Left colon (tissue), 2 donors: ENCODE results near the gene RAD51AP2. TPM values are rescaled to one million over a fixed set of nuclear protein-coding genes. Genes with fewer than 3 reads are reported as not detected.

Experiments used
- ATAC-seq: fragments of 200-7000 bp; cut with Tn5 transposase; one replicate; pipeline ENCODE4 v1.9.1; 2020; ENCODE audit warnings: mild to moderate bottlenecking, moderate library complexity
- DNase-seq, 2 donors: peaks; one replicate each; pipeline ENCODE4 v3.0.0-alpha.2; 2020
- intact Hi-C, 2 donors: fragments of 100-400 bp; cut with DNase I in 1 of 2; cut with micrococcal nuclease in 1 of 2; formaldehyde crosslinking; loops; one replicate each; pipeline versions ENCODE4 v1.11.2 to v1.14.0; 2022; cut with DNase I, micrococcal nuclease
- total RNA-seq, 2 donors: library from RNA; stranded (reverse); fragmentation: NEBNext Ultra II Directional; extraction: Animal tissue kit (Norgen Biotek cat#: 25700); gene quantifications; one replicate each; pipeline ENCODE4 v1.2.1, GENCODE V29; 2021
- donor health status: DM: no; HTN: no; CAD: no.
- donor health status: DM: yes; HTN: yes; CAD: no.

Gene RAD51AP2
- total RNA-seq, 2 donors from 2014 or later: not detected

- ATAC-seq (no peak), DNase-seq (no peak)
- intact Hi-C loops: no loop called here
Measured at GRCh38 chr2:17476830-17477229, 41.4 kb downstream of the RAD51AP2 start.

GRCh38 chr2:17476064-17476463, 42.2 kb downstream of the RAD51AP2 start:
- DNase-seq (no peak), ATAC-seq (no peak)
- intact Hi-C loops: no loop called here

GRCh38 chr2:17475286-17475685, 43.0 kb downstream of the RAD51AP2 start:
- ATAC-seq (no peak), DNase-seq (no peak)
- intact Hi-C loops: no loop called here

GRCh38 chr2:17471979-17472378, 46.3 kb downstream of the RAD51AP2 start:
- DNase-seq (no peak), ATAC-seq (no peak)
- intact Hi-C loops: no loop called here

GRCh38 chr2:17470855-17471641, 47.2 kb downstream of the RAD51AP2 start:
- intact Hi-C loops: no loop called here
- ATAC-seq: peak; percentile 63
- no peak for DNase-seq

- no peak for DNase-seq
- ATAC-seq: no peak
- intact Hi-C loops: no loop called here
Measured at GRCh38 chr2:17461087-17461475, 57.2 kb downstream of the RAD51AP2 start.

Other genes with a start within 250 kb of the RAD51AP2 start
- gene VSNL1, start 22.3 kb upstream of the RAD51AP2 start, total RNA-seq: 1 to 10 TPM; 3.6 to 5.6 TPM
- 10 to 100 TPM; 23.3 to 25.3 TPM for gene SMC6, start 235.4 kb upstream of the RAD51AP2 start, total RNA-seq
- gene GEN1, start 235.7 kb upstream of the RAD51AP2 start, total RNA-seq: 10 to 100 TPM; 13.5 to 26.3 TPM